ENCODE data around the gene TRHDE. TPM values are rescaled to one million over a fixed set of nuclear protein-coding genes. Genes with fewer than 3 reads are reported as not detected.

TRHDE gene
- total and polyA plus RNA-seq, 4 donors = 0.19 to 7.5 (median 3.5) TPM

DNA sequence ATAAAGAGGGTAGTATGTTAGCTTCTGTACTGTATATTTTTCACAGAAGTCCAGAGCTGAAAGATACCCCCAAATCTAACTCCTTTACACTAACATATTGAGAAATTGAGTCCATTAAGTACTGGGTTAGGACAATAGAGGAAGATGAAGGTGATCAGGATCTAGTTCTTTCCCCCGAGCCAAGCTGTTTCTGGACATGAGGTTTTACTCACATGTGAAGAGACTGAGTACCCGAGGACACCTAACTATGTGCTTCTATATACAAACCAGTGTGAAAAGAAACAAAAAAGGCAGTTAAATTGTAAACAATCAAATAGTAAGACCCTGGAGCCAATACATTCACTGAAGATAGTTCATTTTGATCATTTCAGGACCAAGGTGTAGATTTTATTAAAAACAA, 3.8 kb upstream of the TRHDE start:
- Histone ChIP-seq H3K9me3 (ENCODE audit: control insufficient read depth in 4 of 4, insufficient read depth in 3 of 4, low read length in 3 of 4) (peaks cover 0 to 7% (median 0%) of the 10 kb centered on the region in 4 donors), H3K9ac (ENCODE audit: insufficient read depth in 1 of 2, low read length in 2 of 2) (no peak overlapping the region), H3K36me3 (ENCODE audit: control insufficient read depth in 4 of 4, insufficient read depth in 4 of 4, low read length in 4 of 4) (no peaks in the 10 kb centered on the region), H3K27ac (ENCODE audit: low read depth in 1 of 2, low read length in 1 of 2) (no peak overlapping the region), H3K4me3 (no peak overlapping the region), H3K4me1 (ENCODE audit: control insufficient read depth in 5 of 5, insufficient read depth in 5 of 5, low read length in 5 of 5) (peaks cover 0 to 24% (median 0%) of the 10 kb centered on the region in 5 donors), H3K27me3 (ENCODE audit: control insufficient read depth in 3 of 3, insufficient read depth in 3 of 3, low read length in 2 of 3) (peaks cover 4 to 30% (median 6%) of the 10 kb centered on the region in 3 donors)
- DNase-seq = no peak
- 56 to 63% methylated on average over 2 of the region's 2 CpGs for WGBS, 2 donors
- TF ChIP-seq CTCF (IDR thresholded peaks at IDR 0.05; ENCODE audit: control extremely low read depth, extremely low read depth) = no peak
- no peak for ATAC-seq (ENCODE audit: insufficient read depth, low FRiP score)

DNA sequence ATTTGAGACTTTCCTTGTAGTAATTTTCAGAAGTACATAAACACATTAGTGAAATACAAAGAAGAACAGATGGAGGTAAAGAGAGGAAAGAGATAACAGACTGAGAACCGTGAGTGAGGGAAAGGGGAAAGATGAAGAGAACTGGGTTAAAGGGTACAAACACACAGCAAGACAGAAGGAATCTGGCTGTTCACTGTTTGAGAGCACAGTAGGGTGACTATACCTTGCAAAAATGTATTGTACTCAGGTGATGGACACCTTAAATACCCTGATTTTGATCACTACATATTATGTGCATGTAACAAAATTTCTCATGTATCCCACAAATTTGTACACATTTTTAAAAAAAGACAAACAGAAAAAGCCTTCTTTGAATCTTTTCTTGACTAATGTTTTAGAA, 2.7 kb upstream of the TRHDE start:
- 53 to 56% methylated on average over 1 of the region's 1 CpG for WGBS, 2 donors
- H3K27ac ChIP-seq (ENCODE audit: low read depth in 1 of 2, low read length in 1 of 2) = no peak overlapping the region
- no peak for DNase-seq
- H3K9me3 ChIP-seq (ENCODE audit: control insufficient read depth in 4 of 4, insufficient read depth in 3 of 4, low read length in 3 of 4) = peaks cover 0 to 7% (median 0%) of the 10 kb centered on the region in 4 donors
- no peak for TF ChIP-seq CTCF (IDR thresholded peaks at IDR 0.05; ENCODE audit: control extremely low read depth, extremely low read depth)
- no peak for ATAC-seq (ENCODE audit: insufficient read depth, low FRiP score)
- H3K4me3 ChIP-seq = no peak overlapping the region
- peaks cover 0 to 31% (median 7%) of the 10 kb centered on the region in 5 donors for H3K4me1 ChIP-seq (ENCODE audit: control insufficient read depth in 5 of 5, insufficient read depth in 5 of 5, low read length in 5 of 5)
- peaks cover 5 to 39% (median 10%) of the 10 kb centered on the region in 3 donors for H3K27me3 ChIP-seq (ENCODE audit: control insufficient read depth in 3 of 3, insufficient read depth in 3 of 3, low read length in 2 of 3)
- no peak overlapping the region for H3K9ac ChIP-seq (ENCODE audit: insufficient read depth in 1 of 2, low read length in 2 of 2)
- no peaks in the 10 kb centered on the region for H3K36me3 ChIP-seq (ENCODE audit: control insufficient read depth in 4 of 4, insufficient read depth in 4 of 4, low read length in 4 of 4)

DNA sequence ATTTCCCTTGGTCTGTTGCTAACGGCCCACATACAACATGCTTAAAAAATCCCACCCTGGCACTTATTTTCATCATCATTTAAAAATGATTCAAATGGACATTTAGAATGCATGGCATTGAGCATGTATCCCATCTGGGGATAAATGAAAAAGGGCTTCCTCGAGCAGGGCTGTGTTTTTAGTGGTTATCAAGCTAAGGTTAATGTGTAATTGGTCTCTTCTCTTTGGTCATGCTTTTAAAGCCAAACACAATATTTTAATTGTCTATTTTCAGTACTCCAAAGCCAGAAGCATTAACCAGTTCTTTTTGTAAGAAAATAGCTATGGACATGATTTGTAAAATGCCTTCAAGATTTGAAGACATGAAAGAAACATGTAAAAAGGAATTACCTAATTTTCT, 1.9 kb upstream of the TRHDE start:
- 51 to 67% methylated on average over 2 of the region's 2 CpGs for WGBS, 2 donors
- Histone ChIP-seq H3K9ac (ENCODE audit: insufficient read depth in 1 of 2, low read length in 2 of 2) (no peak overlapping the region), H3K27me3 (ENCODE audit: control insufficient read depth in 3 of 3, insufficient read depth in 3 of 3, low read length in 2 of 3) (peaks cover 5 to 46% (median 10%) of the 10 kb centered on the region in 3 donors), H3K4me1 (ENCODE audit: control insufficient read depth in 5 of 5, insufficient read depth in 5 of 5, low read length in 5 of 5) (peaks cover 0 to 31% (median 7%) of the 10 kb centered on the region in 5 donors), H3K9me3 (ENCODE audit: control insufficient read depth in 4 of 4, insufficient read depth in 3 of 4, low read length in 3 of 4) (peaks cover 0 to 7% (median 0%) of the 10 kb centered on the region in 4 donors), H3K27ac (ENCODE audit: low read depth in 1 of 2, low read length in 1 of 2) (no peak overlapping the region), H3K4me3 (no peak overlapping the region), H3K36me3 (ENCODE audit: control insufficient read depth in 4 of 4, insufficient read depth in 4 of 4, low read length in 4 of 4) (no peaks in the 10 kb centered on the region)
- no peak for DNase-seq
- no peak for ATAC-seq (ENCODE audit: insufficient read depth, low FRiP score)
- no peak for TF ChIP-seq CTCF (IDR thresholded peaks at IDR 0.05; ENCODE audit: control extremely low read depth, extremely low read depth)

- Histone ChIP-seq H3K36me3 (ENCODE audit: control insufficient read depth in 4 of 4, insufficient read depth in 4 of 4, low read length in 4 of 4) (no peaks in the 10 kb centered on the region), H3K9me3 (ENCODE audit: control insufficient read depth in 4 of 4, insufficient read depth in 3 of 4, low read length in 3 of 4) (peaks cover 0 to 7% (median 0%) of the 10 kb centered on the region in 4 donors), H3K4me1 (ENCODE audit: control insufficient read depth in 5 of 5, insufficient read depth in 5 of 5, low read length in 5 of 5) (peaks cover 0 to 37% (median 7%) of the 10 kb centered on the region in 5 donors), H3K9ac (ENCODE audit: insufficient read depth in 1 of 2, low read length in 2 of 2) (peak overlapping the region in 1 of 2 donors; percentile 45), H3K27ac (ENCODE audit: low read depth in 1 of 2, low read length in 1 of 2) (no peak overlapping the region), H3K4me3 (no peak overlapping the region), H3K27me3 (ENCODE audit: control insufficient read depth in 3 of 3, insufficient read depth in 3 of 3, low read length in 2 of 3) (peaks cover 5 to 46% (median 10%) of the 10 kb centered on the region in 3 donors)
- ATAC-seq (ENCODE audit: insufficient read depth, low FRiP score) (no peak), DNase-seq (no peak)
- no peak for TF ChIP-seq CTCF (IDR thresholded peaks at IDR 0.05; ENCODE audit: control extremely low read depth, extremely low read depth)
- 46 to 53% methylated on average over 6 of the region's 6 CpGs for WGBS, 2 donors
Observed at GRCh38 chr12:72270961-72271360, 1.2 kb upstream of the TRHDE start.
